Fibroblast of lung (primary cell): ENCODE data around the gene JMJD7. TPM values are rescaled to one million over a fixed set of nuclear protein-coding genes. Genes with fewer than 3 reads are reported as not detected.

Experiments
- DNase-seq, 2 donors: peaks; one replicate each; pipeline versions ENCODE4 v3.0.0 to v3.0.0-alpha.2; 2010; ENCODE audit warnings: low read depth in 2 of 2
- H2AFZ ChIP-seq: 2 replicates; pipeline ENCODE4 v1.5.1; 2012; ENCODE audit warnings: low read length, control low read depth, inconsistent platforms
- H3K27ac ChIP-seq: 2 replicates; pipeline ENCODE4 v1.5.1; 2011; ENCODE audit warnings: low read length, control low read depth; ENCODE audit not compliant: insufficient read depth
- H3K27me3 ChIP-seq: 2 replicates; pipeline ENCODE4 v1.5.1; 2011; ENCODE audit warnings: mild to moderate bottlenecking, low read length; ENCODE audit not compliant: control insufficient read depth, insufficient read depth
- H3K36me3 ChIP-seq: 2 replicates; pipeline ENCODE4 v1.5.1; 2011; ENCODE audit warnings: low read length; ENCODE audit not compliant: control insufficient read depth, insufficient read depth
- H3K4me1 ChIP-seq: 2 replicates; pipeline ENCODE4 v1.5.1; 2011; ENCODE audit warnings: low read length; ENCODE audit not compliant: control insufficient read depth, insufficient read depth; ENCODE audit errors: extremely low read depth
- H3K4me2 ChIP-seq: 2 replicates; pipeline ENCODE4 v1.5.1; 2011; ENCODE audit warnings: low read length, control low read depth; ENCODE audit not compliant: insufficient read depth; ENCODE audit errors: extremely low read depth
- H3K4me3 ChIP-seq, 4 experiments: fragments of 200-600 bp in 1 of 4; sonication (generic) in 1 of 4; replicated peaks in 1 of 4; 2 replicates each; pipeline ENCODE4 v1.5.1; 2011 to 2016; ENCODE audit warnings: low read length in 4 of 4, low read depth in 3 of 4, mild to moderate bottlenecking in 3 of 4, control low read depth in 2 of 4, inconsistent platforms in 1 of 4, mixed read lengths in 1 of 4; ENCODE audit not compliant: insufficient read depth in 1 of 4; ENCODE audit errors: control extremely low read depth in 1 of 4
- H3K79me2 ChIP-seq: 2 replicates; pipeline ENCODE4 v1.5.1; 2012; ENCODE audit warnings: mild to moderate bottlenecking, low read length, inconsistent platforms; ENCODE audit not compliant: control insufficient read depth, insufficient read depth
- H3K9ac ChIP-seq: 2 replicates; pipeline ENCODE4 v1.5.1; 2011; ENCODE audit warnings: mild to moderate bottlenecking, low read length, control low read depth; ENCODE audit not compliant: insufficient read depth
- H3K9me3 ChIP-seq: 2 replicates; pipeline ENCODE4 v1.5.1; 2012; ENCODE audit warnings: low read depth, low read length; ENCODE audit not compliant: control insufficient read depth, insufficient read depth
- H4K20me1 ChIP-seq: 2 replicates; pipeline ENCODE4 v1.5.1; 2011; ENCODE audit warnings: low read length; ENCODE audit not compliant: control insufficient read depth, insufficient read depth; ENCODE audit errors: extremely low read depth
- CTCF ChIP-seq, 2 donors: IDR thresholded peaks in 1 of 2; conservative IDR thresholded peaks in 1 of 2; 1 replicate in 1 of 2; 2 replicates in 1 of 2; pipeline ENCODE4 v1.5.1; 2011 to 2012; ENCODE audit warnings: low read length in 2 of 2, control low read depth in 1 of 2, inconsistent platforms in 1 of 2, low read depth in 1 of 2, mild to moderate bottlenecking in 1 of 2
- EZH2 ChIP-seq: IDR thresholded peaks from 2 replicates; pipeline ENCODE4 v1.5.1; 2012; ENCODE audit warnings: low read length, control low read depth, mild to moderate bottlenecking; ENCODE audit errors: missing control alignments
- polyA plus RNA-seq, 2 donors: library from polyadenylated mRNA; depleted of rRNA in 1 of 2; stranded (reverse) in 1 of 2; unstranded in 1 of 2; fragments of >200 nt; gene quantifications; 2 replicates each; pipeline ENCODE4 v1.2.1, GENCODE V29; 2011 to 2012; ENCODE audit warnings: missing spikeins in 1 of 2
- total RNA-seq: library from RNA; depleted of rRNA; stranded (reverse); fragments of >200 nt; gene quantifications from 2 replicates; pipeline ENCODE4 v1.2.1, GENCODE V29; 2014

The JMJD7 gene
- total and polyA plus RNA-seq, 2 donors (not counting 1 experiment from before 2014, with no cell fraction given): 2.2 to 4.0 TPM

GRCh38 chr15:41801850-41802455 is 25.9 kb upstream of the JMJD7 start:
- Histone ChIP-seq H3K27ac (no peak overlapping the region), H3K36me3 (peaks cover 2% of the 10 kb centered on the region), H2AFZ (no peak overlapping the region), H3K9me3 (no peaks in the 10 kb centered on the region), H3K4me1 (peaks cover 4% of the 10 kb centered on the region), H4K20me1 (no peaks in the 10 kb centered on the region), H3K9ac (no peak overlapping the region), H3K79me2 (peaks cover 5% of the 10 kb centered on the region), H3K4me2 (no peak overlapping the region), H3K4me3 (no peak overlapping the region), H3K27me3 (no peaks in the 10 kb centered on the region)
- TF ChIP-seq EZH2 (no peak), CTCF (conservative IDR thresholded peaks at IDR 0.05 in 1 of 2, IDR thresholded peaks at IDR 0.05 in 1 of 2; ENCODE audit: low read depth in 1 of 2, low read length in 2 of 2) (no peak)
- DNase-seq: peak; percentile 34 to 72

GRCh38 chr15:41804361-41804760 is 23.5 kb upstream of the JMJD7 start:
- no peak for DNase-seq
- Histone ChIP-seq H3K9me3 (no peaks in the 10 kb centered on the region), H4K20me1 (no peaks in the 10 kb centered on the region), H3K9ac (no peak overlapping the region), H3K4me3 (no peak overlapping the region), H3K36me3 (peaks cover 2% of the 10 kb centered on the region), H2AFZ (no peak overlapping the region), H3K4me1 (peaks cover 8% of the 10 kb centered on the region), H3K27ac (no peak overlapping the region), H3K4me2 (no peak overlapping the region), H3K79me2 (no peaks in the 10 kb centered on the region), H3K27me3 (no peaks in the 10 kb centered on the region)
- TF ChIP-seq CTCF (conservative IDR thresholded peaks at IDR 0.05 in 1 of 2, IDR thresholded peaks at IDR 0.05 in 1 of 2; ENCODE audit: low read depth in 1 of 2, low read length in 2 of 2) (no peak), EZH2 (no peak)

GRCh38 chr15:41804916-41805666 is 22.8 kb upstream of the JMJD7 start:
- DNase-seq: no peak
- Histone ChIP-seq H3K27ac (no peak overlapping the region), H3K4me3 (no peak overlapping the region), H3K36me3 (peaks cover 2% of the 10 kb centered on the region), H4K20me1 (no peaks in the 10 kb centered on the region), H3K9me3 (no peaks in the 10 kb centered on the region), H3K9ac (no peak overlapping the region), H3K4me1 (peaks cover 10% of the 10 kb centered on the region), H2AFZ (no peak overlapping the region), H3K79me2 (no peaks in the 10 kb centered on the region), H3K4me2 (no peak overlapping the region), H3K27me3 (no peaks in the 10 kb centered on the region)
- TF ChIP-seq CTCF (conservative IDR thresholded peaks at IDR 0.05 in 1 of 2, IDR thresholded peaks at IDR 0.05 in 1 of 2; ENCODE audit: low read depth in 1 of 2, low read length in 2 of 2): no peak
- TF ChIP-seq EZH2: no peak
